GM23248 (cell line): Measurements from ENCODE around the gene CYS1. TPM values are rescaled to one million over a fixed set of nuclear protein-coding genes. Genes with fewer than 3 reads are reported as not detected.

Experiments
- DNase-seq: peaks from one replicate; pipeline ENCODE4 v3.0.0-alpha.2; 2015
- H2AFZ ChIP-seq: fragments of 200-600 bp; sonication (generic); 2 replicates; pipeline ENCODE4 v1.6.1; 2016; ENCODE audit warnings: antibody characterized with exemption
- H3F3A ChIP-seq: fragments of 200-600 bp; sonication (generic); 2 replicates; pipeline ENCODE4 v1.6.1; 2016; ENCODE audit warnings: mild to moderate bottlenecking, antibody characterized with exemption, mixed run types; ENCODE audit not compliant: insufficient read depth
- H3K27ac ChIP-seq: fragments of 200-600 bp; sonication (generic); 2 replicates; pipeline ENCODE4 v1.5.1; 2016; ENCODE audit warnings: mild to moderate bottlenecking
- H3K27me3 ChIP-seq: fragments of 200-600 bp; sonication (generic); replicated peaks from 2 replicates; pipeline ENCODE4 v1.6.1; 2016; ENCODE audit warnings: mild to moderate bottlenecking; ENCODE audit not compliant: insufficient read depth
- H3K36me3 ChIP-seq: fragments of 200-600 bp; sonication (generic); 2 replicates; pipeline ENCODE4 v1.6.1; 2016; ENCODE audit warnings: low read depth, mild to moderate bottlenecking
- H3K4me1 ChIP-seq: fragments of 200-600 bp; sonication (generic); 2 replicates; pipeline ENCODE4 v1.6.1; 2016; ENCODE audit warnings: mild to moderate bottlenecking; ENCODE audit not compliant: insufficient read depth
- H3K4me2 ChIP-seq: fragments of 200-600 bp; sonication (generic); one replicate; pipeline ENCODE4 v1.6.1; 2016; ENCODE audit warnings: mild to moderate bottlenecking; ENCODE audit not compliant: unreplicated experiment
- H3K4me3 ChIP-seq: fragments of 200-600 bp; sonication (generic); 2 replicates; pipeline ENCODE4 v1.5.1; 2016; ENCODE audit warnings: mild to moderate bottlenecking
- H3K79me2 ChIP-seq: fragments of 200-600 bp; sonication (generic); 2 replicates; pipeline ENCODE4 v1.6.1; 2016; ENCODE audit warnings: mild to moderate bottlenecking; ENCODE audit not compliant: insufficient read depth
- H3K9ac ChIP-seq: fragments of 200-600 bp; sonication (generic); 2 replicates; pipeline ENCODE4 v1.6.1; 2016; ENCODE audit warnings: mild to moderate bottlenecking
- H3K9me2 ChIP-seq: fragments of 200-600 bp; sonication (generic); 2 replicates; pipeline ENCODE4 v1.6.1; 2016; ENCODE audit warnings: mixed run types, mild to moderate bottlenecking, moderate library complexity; ENCODE audit not compliant: insufficient read depth
- H3K9me3 ChIP-seq: fragments of 200-600 bp; sonication (generic); one replicate; pipeline ENCODE4 v1.6.1; 2017; ENCODE audit warnings: low read depth
- H4K20me1 ChIP-seq: fragments of 200-600 bp; sonication (generic); 2 replicates; pipeline ENCODE4 v1.6.0; 2016; ENCODE audit not compliant: insufficient read depth
- EZH2phosphoT487 ChIP-seq: fragments of 200-600 bp; sonication (generic); IDR thresholded peaks from 2 replicates; pipeline ENCODE4 v1.6.1; 2018; ENCODE audit warnings: antibody characterized with exemption, moderate library complexity, mild to moderate bottlenecking, low read depth; ENCODE audit not compliant: insufficient read depth
- WGBS, 2 experiments: methylation state at CpG; one replicate each; pipeline ENCODE4 v1.1.6; 2015 to 2017; ENCODE audit warnings: low lambda C conversion rate in 2 of 2, low coverage in 1 of 2; ENCODE audit errors: missing lambda C conversion rate in 2 of 2; 5-methylcytosine and 5-hydroxymethylcytosine counted together
- in situ Hi-C: fragments of 300-500 bp; cut with MboI; formaldehyde crosslinking; loops from 2 replicates; pipeline ENCODE4 v1.15.0; 2020
- polyA plus RNA-seq: library from polyadenylated mRNA; unstranded; fragments of >200 nt; fragmentation: Nextera tagmentation; extraction: Ambion mirVana; gene quantifications from 2 replicates; pipeline ENCODE4 v1.2.1, GENCODE V29; 2016
- small RNA-seq: library from RNA; depleted of rRNA; stranded (forward); fragments of <200 nt; gene quantifications from one replicate; pipeline ENCODE3, GENCODE V24; 2014; ENCODE audit warnings: low read depth, low replicate concordance
- total RNA-seq: library from RNA; depleted of rRNA; stranded (reverse); fragments of >200 nt; shearing (Covaris generic); gene quantifications from 2 replicates; pipeline ENCODE4 v1.2.3, GENCODE V29; 2014; rRNA removed

Gene CYS1
- total and polyA plus RNA-seq, 2 experiments from 2014 or later = 3.1 to 6.1 TPM

DNA sequence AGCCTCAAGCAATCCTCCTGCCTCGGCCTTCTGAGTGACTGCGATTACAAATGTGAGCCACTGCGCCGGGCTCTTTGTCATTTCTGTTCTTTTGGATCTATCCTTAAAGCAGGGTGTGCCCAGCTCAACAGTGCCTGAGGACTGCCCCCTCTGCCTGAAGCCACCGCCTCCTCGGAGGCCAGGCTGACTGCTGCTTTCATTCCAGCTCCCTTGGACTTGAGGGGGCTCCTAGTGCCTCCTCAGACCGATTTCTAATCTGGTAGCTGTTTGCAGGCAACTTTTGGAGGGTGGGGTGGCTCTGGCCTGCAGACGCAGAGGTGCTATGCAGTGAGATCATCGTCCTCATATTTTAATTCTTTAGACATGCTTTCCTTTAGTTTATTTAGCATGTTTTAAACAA lies 72.8 kb downstream of the CYS1 start:
- in situ Hi-C loops = no loop called here
- Histone ChIP-seq H3K9ac (peak overlapping the region; percentile 36), H3K27ac (peak overlapping the region; percentile 63), H3K79me2 (no peaks in the 10 kb centered on the region), H3K4me1 (peaks cover 20% of the 10 kb centered on the region), H3K9me2 (no peaks in the 10 kb centered on the region), H3K4me3 (no peak overlapping the region), H4K20me1 (no peaks in the 10 kb centered on the region), H3K36me3 (no peaks in the 10 kb centered on the region), H3K4me2 (peak overlapping the region; percentile 55), H3K27me3 (no peaks in the 10 kb centered on the region), H3F3A (peaks cover 17% of the 10 kb centered on the region), H2AFZ (peak overlapping the region; percentile 46), H3K9me3 (no peaks in the 10 kb centered on the region)
- no peak for TF ChIP-seq EZH2phosphoT487
- peak; percentile 70 for DNase-seq
- 11% methylated on average over 9 of the region's 9 CpGs for WGBS, 2 experiments

Small RNA genes within 50 kb of the gene (small RNA-seq; reads per million reads assigned to genes)
- not detected for gene RF00568

Other genes starting within 250 kb of the CYS1 start
- gene TAF1B, start 236.9 kb downstream of the CYS1 start, total RNA-seq = 9.0 and 27.0 TPM in 2 replicates
- gene TAF1B, start 236.9 kb downstream of the CYS1 start, polyA plus RNA-seq = 16.6 TPM in 2 replicates
- gene GRHL1, start 128.7 kb downstream of the CYS1 start, total RNA-seq = 0.32 and 0.38 TPM in 2 replicates
- gene GRHL1, start 128.7 kb downstream of the CYS1 start, polyA plus RNA-seq = 0.45 and 0.61 TPM in 2 replicates
- 5.8 and 6.6 TPM in 2 replicates for gene KLF11, start 36.9 kb downstream of the CYS1 start, total RNA-seq
- 4.8 and 4.9 TPM in 2 replicates for gene KLF11, start 36.9 kb downstream of the CYS1 start, polyA plus RNA-seq
- 17.6 and 23.5 TPM in 2 replicates for gene RRM2, start 42.3 kb upstream of the CYS1 start, total RNA-seq
- gene RRM2, start 42.3 kb upstream of the CYS1 start, polyA plus RNA-seq = 79.2 and 79.3 TPM in 2 replicates
- gene HPCAL1, start 222.5 kb upstream of the CYS1 start, total RNA-seq = 36.5 and 65.4 TPM in 2 replicates
- 58.9 and 59.6 TPM in 2 replicates for gene HPCAL1, start 222.5 kb upstream of the CYS1 start, polyA plus RNA-seq